ENCODE measurements around the gene GSTO2. TPM values are rescaled to one million over a fixed set of nuclear protein-coding genes. Genes with fewer than 3 reads are reported as not detected.
"Not testable (repeated sequence)": the region's sequence is repeated elsewhere in the genome, so short reads cannot be mapped to it uniquely, and the experiment has no call there.

GSTO2 gene
- total and polyA plus RNA-seq, 2 of the 13 experiments (the other 11 are each of a cell fraction or from before 2014, with no cell fraction given): 2.1 to 7.9 TPM

GRCh38 chr10:104248931-104249330 lies 20.1 kb upstream of the GSTO2 start:
- WGBS (ENCODE audit: low lambda C conversion rate): 86% methylated on average over 11 of the region's 11 CpGs
- BruUV-seq (replicated peaks): not testable (repeated sequence)

GRCh38 chr10:104250371-104250770 lies 18.6 kb upstream of the GSTO2 start:
- Histone ChIP-seq H3K4me1 (ENCODE audit: insufficient read depth, low read length) (peaks cover 44% of the 10 kb centered on the region), H3K4me2 (ENCODE audit: low read depth, low read length) (0 out of 2 replicates have a peak overlapping the region, but pooled peaks have one; percentile 16), H4K20me1 (ENCODE audit: insufficient read depth, low read length) (no peaks in the 10 kb centered on the region), H3K9me3 (ENCODE audit: low read length) (peaks cover 9% of the 10 kb centered on the region), H3K36me3 (replicated peaks in 1 of 2; ENCODE audit: control insufficient read depth in 1 of 2, insufficient read depth in 2 of 2, low read length in 2 of 2) (no peaks in the 10 kb centered on the region), H3K27ac (ENCODE audit: extremely low read length, insufficient read depth, low read length) (peak overlapping the region; percentile 37), H3K9ac (ENCODE audit: insufficient read depth, low read depth, low read length) (no peak overlapping the region), H3K4me3 (replicated peaks in 1 of 3; ENCODE audit: insufficient read depth in 1 of 3, low read depth in 2 of 3, low read length in 3 of 3) (no peak overlapping the region; a peak in 1 of 6 replicates), H2AFZ (ENCODE audit: low read length) (no peak overlapping the region), H3K27me3 (ENCODE audit: control insufficient read depth in 1 of 2, insufficient read depth in 2 of 2, low read length in 2 of 2) (no peaks in the 10 kb centered on the region; a peak in 1 of 5 replicates), H3K79me2 (ENCODE audit: insufficient read depth, low read length) (peaks cover 17% of the 10 kb centered on the region)
- FAIRE-seq (no peak), ATAC-seq (no peak), DNase-seq (ENCODE audit: low spot score) (no peak)
- 6% methylated on average over 1 of the region's 1 CpG for WGBS (ENCODE audit: low lambda C conversion rate)
- no TSS peak for BruUV-seq (replicated peaks)
- in situ Hi-C loops (cut with HindIII; ENCODE audit: extremely low pct_ligation_motif_present, low pct_unique_long_range_greater_than_20kb) (no loop called here), intact Hi-C loops (cut with micrococcal nuclease; ENCODE audit: unreplicated experiment) (loop anchor here (10.0 kb wide), 1 partner anchor 126 kb away; the partner anchor contains the start of gene SFR1)
- ChIA-PET CTCF (ENCODE audit: low intra/inter-chr PET ratio, low total read pairs) (no interaction called here), POLR2A (interaction anchor here (1.3 kb wide), 1 partner anchor 18 kb away, joined by 4 read pairs; the partner anchor contains the start of gene CFAP43)
- peak; percentile 16; the same call in 1 of the 2 replicates for TF ChIP-seq SIX1 (CRISPR knock-in tag; IDR thresholded peaks at IDR 0.05; ENCODE audit: borderline replicate concordance)
- TF ChIP-seq HNF4A (CRISPR knock-in tag; IDR thresholded peaks at IDR 0.05): 0 out of 2 replicates have a peak, but pooled peaks have one; percentile 17
- no peak for TF ChIP-seq ZNF660 (CRISPR knock-in tag; IDR thresholded peaks at IDR 0.05; ENCODE audit: borderline replicate concordance, low read depth)
- TF ChIP-seq, protein P1, sequence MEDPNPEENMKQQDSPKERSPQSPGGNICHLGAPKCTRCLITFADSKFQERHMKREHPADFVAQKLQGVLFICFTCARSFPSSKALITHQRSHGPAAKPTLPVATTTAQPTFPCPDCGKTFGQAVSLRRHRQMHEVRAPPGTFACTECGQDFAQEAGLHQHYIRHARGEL (CRISPR knock-in tag; IDR thresholded peaks at IDR 0.05): no peak
- TF ChIP-seq ISL2 (CRISPR knock-in tag; IDR thresholded peaks at IDR 0.05): no peak

More at GRCh38 chr10:104248931-104249330, 20.1 kb upstream of the GSTO2 start:
- CTCF ChIA-PET (ENCODE audit: low intra/inter-chr PET ratio, low total read pairs); H3K4me3 ChIP-seq (replicated peaks in 1 of 3; ENCODE audit: insufficient read depth in 1 of 3, low read depth in 2 of 3, low read length in 3 of 3); in situ Hi-C loops (cut with HindIII; ENCODE audit: extremely low pct_ligation_motif_present, low pct_unique_long_range_greater_than_20kb); FAIRE-seq; H3K36me3 ChIP-seq (replicated peaks in 1 of 2; ENCODE audit: control insufficient read depth in 1 of 2, insufficient read depth in 2 of 2, low read length in 2 of 2); POLR2A ChIA-PET; H3K4me2 ChIP-seq (ENCODE audit: low read depth, low read length); H3K27me3 ChIP-seq (ENCODE audit: control insufficient read depth in 1 of 2, insufficient read depth in 2 of 2, low read length in 2 of 2); DNase-seq (ENCODE audit: low spot score); H4K20me1 ChIP-seq (ENCODE audit: insufficient read depth, low read length); ATAC-seq; H2AFZ ChIP-seq (ENCODE audit: low read length); H3K27ac ChIP-seq (ENCODE audit: extremely low read length, insufficient read depth, low read length); H3K79me2 ChIP-seq (ENCODE audit: insufficient read depth, low read length); intact Hi-C loops (cut with micrococcal nuclease; ENCODE audit: unreplicated experiment); H3K9ac ChIP-seq (ENCODE audit: insufficient read depth, low read depth, low read length); H3K9me3 ChIP-seq (ENCODE audit: low read length): not testable (repeated sequence)
- peaks cover 48% of the 10 kb centered on the region for H3K4me1 ChIP-seq (ENCODE audit: insufficient read depth, low read length)

Measured in HepG2 (cell line).